ENCODE measurements around the gene PACRG.

DNA sequence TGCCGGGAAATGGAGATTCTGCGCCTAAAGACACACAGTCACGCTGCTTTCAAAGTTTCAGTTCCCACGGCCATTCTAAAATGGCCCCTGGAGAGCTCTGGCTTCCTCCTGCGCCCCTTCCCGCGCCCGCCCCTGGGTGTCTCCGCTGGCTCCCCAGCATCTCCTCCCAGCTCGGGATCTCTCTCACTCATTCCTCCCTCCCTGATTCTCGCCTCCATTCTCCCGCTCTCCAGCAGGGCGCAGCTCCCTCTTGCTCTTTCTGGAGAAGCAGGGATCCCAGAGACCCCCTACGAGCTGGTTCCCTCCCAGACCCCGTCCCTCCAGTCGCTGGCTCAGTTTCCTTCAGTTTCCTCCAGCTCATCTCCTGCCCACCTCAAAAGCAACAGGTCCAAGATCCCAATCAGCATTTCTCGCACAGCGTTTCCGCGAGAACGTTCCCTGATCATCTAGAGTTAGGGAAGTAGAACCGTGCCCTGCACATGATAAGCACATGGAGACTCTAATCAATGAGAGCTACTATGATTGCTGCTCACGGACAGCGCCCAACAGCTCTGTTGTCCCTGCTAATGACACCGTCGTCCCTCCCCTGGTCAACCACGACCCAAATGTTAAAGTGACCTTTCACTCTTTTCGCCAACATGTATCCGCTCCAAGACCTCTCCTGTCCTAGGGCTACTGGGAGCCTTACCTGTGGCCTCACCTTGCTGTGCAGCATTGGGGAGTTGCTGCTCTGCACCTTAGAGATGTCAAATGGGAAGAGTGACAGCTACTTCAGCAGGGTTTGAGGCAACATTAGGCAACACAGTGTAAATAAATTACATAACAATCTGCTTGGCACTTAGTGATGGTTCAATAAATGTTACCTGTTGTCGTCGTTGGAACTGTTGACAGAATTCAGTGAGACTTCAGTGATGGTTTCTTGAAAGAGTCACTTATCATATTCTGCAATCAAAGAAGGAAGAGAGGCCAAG, 468.2 kb downstream of the PACRG start:
- TF ChIP-seq, protein P1, sequence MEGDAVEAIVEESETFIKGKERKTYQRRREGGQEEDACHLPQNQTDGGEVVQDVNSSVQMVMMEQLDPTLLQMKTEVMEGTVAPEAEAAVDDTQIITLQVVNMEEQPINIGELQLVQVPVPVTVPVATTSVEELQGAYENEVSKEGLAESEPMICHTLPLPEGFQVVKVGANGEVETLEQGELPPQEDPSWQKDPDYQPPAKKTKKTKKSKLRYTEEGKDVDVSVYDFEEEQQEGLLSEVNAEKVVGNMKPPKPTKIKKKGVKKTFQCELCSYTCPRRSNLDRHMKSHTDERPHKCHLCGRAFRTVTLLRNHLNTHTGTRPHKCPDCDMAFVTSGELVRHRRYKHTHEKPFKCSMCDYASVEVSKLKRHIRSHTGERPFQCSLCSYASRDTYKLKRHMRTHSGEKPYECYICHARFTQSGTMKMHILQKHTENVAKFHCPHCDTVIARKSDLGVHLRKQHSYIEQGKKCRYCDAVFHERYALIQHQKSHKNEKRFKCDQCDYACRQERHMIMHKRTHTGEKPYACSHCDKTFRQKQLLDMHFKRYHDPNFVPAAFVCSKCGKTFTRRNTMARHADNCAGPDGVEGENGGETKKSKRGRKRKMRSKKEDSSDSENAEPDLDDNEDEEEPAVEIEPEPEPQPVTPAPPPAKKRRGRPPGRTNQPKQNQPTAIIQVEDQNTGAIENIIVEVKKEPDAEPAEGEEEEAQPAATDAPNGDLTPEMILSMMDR (conservative IDR thresholded peaks at IDR 0.05 in 1 of 2, IDR thresholded peaks at IDR 0.05 in 1 of 2; ENCODE audit: extremely low read depth in 1 of 2, insufficient read depth in 1 of 2, low read depth in 1 of 2, low read length in 2 of 2), result no peak
- TF ChIP-seq EZH2 (IDR thresholded peaks at IDR 0.05; ENCODE audit: borderline replicate concordance, low read length), result no peak
